ENCODE data around the gene CD160. TPM values are rescaled to one million over a fixed set of nuclear protein-coding genes. Genes with fewer than 3 reads are reported as not detected.
"Not testable (repeated sequence)": the region's sequence is repeated elsewhere in the genome, so short reads cannot be mapped to it uniquely, and the experiment has no call there.

Gene CD160
- not detected for total RNA-seq (2013)
- polyA plus RNA-seq (1 to 10 TPM in 1 of 3 donors, under 1 TPM in 2; 0.01 to 1.4 (median 0.16) TPM), polyA minus RNA-seq (0.72 TPM in 1 of 2 replicates, not detected in the other), total RNA-seq (0 to 1.6 (median 0) reads per million in 11 experiments)

- H3K4me3 Mint-ChIP-seq, result peak within 1 kb of the TSS in 1 of 2 donors; percentile 9
- TF ChIP-seq, protein P1, sequence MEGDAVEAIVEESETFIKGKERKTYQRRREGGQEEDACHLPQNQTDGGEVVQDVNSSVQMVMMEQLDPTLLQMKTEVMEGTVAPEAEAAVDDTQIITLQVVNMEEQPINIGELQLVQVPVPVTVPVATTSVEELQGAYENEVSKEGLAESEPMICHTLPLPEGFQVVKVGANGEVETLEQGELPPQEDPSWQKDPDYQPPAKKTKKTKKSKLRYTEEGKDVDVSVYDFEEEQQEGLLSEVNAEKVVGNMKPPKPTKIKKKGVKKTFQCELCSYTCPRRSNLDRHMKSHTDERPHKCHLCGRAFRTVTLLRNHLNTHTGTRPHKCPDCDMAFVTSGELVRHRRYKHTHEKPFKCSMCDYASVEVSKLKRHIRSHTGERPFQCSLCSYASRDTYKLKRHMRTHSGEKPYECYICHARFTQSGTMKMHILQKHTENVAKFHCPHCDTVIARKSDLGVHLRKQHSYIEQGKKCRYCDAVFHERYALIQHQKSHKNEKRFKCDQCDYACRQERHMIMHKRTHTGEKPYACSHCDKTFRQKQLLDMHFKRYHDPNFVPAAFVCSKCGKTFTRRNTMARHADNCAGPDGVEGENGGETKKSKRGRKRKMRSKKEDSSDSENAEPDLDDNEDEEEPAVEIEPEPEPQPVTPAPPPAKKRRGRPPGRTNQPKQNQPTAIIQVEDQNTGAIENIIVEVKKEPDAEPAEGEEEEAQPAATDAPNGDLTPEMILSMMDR (IDR thresholded peaks at IDR 0.05), result no peak
- H4K20me1 ChIP-seq (ENCODE audit: insufficient read depth, low read length), result no peaks in the 10 kb centered on the region
- H3K9me3 Mint-ChIP-seq, result peaks cover 0 to 3% (median 0%) of the 10 kb centered on the region in 7 donors
- no peak within 1 kb of the TSS for H2AFZ ChIP-seq (ENCODE audit: insufficient read depth, low read depth, low read length, poor library complexity, severe bottlenecking)
- peaks cover 2 to 15% of the 10 kb centered on the region in 2 donors for H3K27me3 ChIP-seq (ENCODE audit: control insufficient read depth in 2 of 2, insufficient read depth in 2 of 2, low read length in 2 of 2)
- H3K4me2 ChIP-seq (replicated peaks; ENCODE audit: extremely low read depth, low read length, poor library complexity, severe bottlenecking), result no peak within 1 kb of the TSS
- H3K4me1 Mint-ChIP-seq, result peaks cover 10% of the 10 kb centered on the region
- no peaks in the 10 kb centered on the region for H3K36me3 ChIP-seq (replicated peaks in 1 of 2; ENCODE audit: control insufficient read depth in 1 of 2, insufficient read depth in 2 of 2, low read length in 2 of 2)
- peaks cover 8 to 9% of the 10 kb centered on the region in 2 donors for H3K4me1 ChIP-seq (ENCODE audit: control insufficient read depth in 1 of 2, insufficient read depth in 2 of 2, low read length in 2 of 2)
- no peak within 1 kb of the TSS for H3K27ac Mint-ChIP-seq
- H3K36me3 Mint-ChIP-seq, result no peaks in the 10 kb centered on the region
- H3K9me3 ChIP-seq (replicated peaks in 1 of 2; ENCODE audit: control insufficient read depth in 1 of 2, insufficient read depth in 1 of 2, low read length in 2 of 2), result no peaks in the 10 kb centered on the region
- DNase-seq, result no peak
- peak within 1 kb of the TSS; percentile 23 for H3K9ac ChIP-seq (ENCODE audit: insufficient read depth, low read length, poor library complexity, severe bottlenecking)
- H3K4me3 ChIP-seq (replicated peaks in 1 of 3; ENCODE audit: low read depth in 2 of 3, low read length in 3 of 3), result no peak within 1 kb of the TSS
- H3K27me3 Mint-ChIP-seq (ENCODE audit: low read depth in 3 of 3), result peaks cover 15 to 21% (median 20%) of the 10 kb centered on the region in 3 donors
- H3K79me2 ChIP-seq (ENCODE audit: insufficient read depth, low read length), result no peaks in the 10 kb centered on the region
- WGBS (ENCODE audit: insufficient coverage), result 88% methylated on average over 8 of the region's 12 CpGs
- no peak within 1 kb of the TSS for H3K27ac ChIP-seq (ENCODE audit: low read depth in 1 of 2, low read length in 2 of 2)
- intact Hi-C loops (cut with micrococcal nuclease), result no loop called here
These were observed at the start of gene CD160 for GRCh38 chr1:145719230-145720079. TSS of gene CD160 (plus strand) at chr1:145719499. CDS start at chr1:145728328, 8,829 bp downstream.

GRCh38 chr1:145670995-145671745 is 48.1 kb upstream of the CD160 start:
- H3K27ac ChIP-seq (ENCODE audit: low read depth in 1 of 2, low read length in 2 of 2); H3K9ac ChIP-seq (ENCODE audit: insufficient read depth, low read length, poor library complexity, severe bottlenecking); intact Hi-C loops (cut with micrococcal nuclease); H3K4me2 ChIP-seq (replicated peaks; ENCODE audit: extremely low read depth, low read length, poor library complexity, severe bottlenecking); H2AFZ ChIP-seq (ENCODE audit: insufficient read depth, low read depth, low read length, poor library complexity, severe bottlenecking); H4K20me1 ChIP-seq (ENCODE audit: insufficient read depth, low read length); H3K27ac Mint-ChIP-seq; H3K9me3 Mint-ChIP-seq; H3K9me3 ChIP-seq (replicated peaks in 1 of 2; ENCODE audit: control insufficient read depth in 1 of 2, insufficient read depth in 1 of 2, low read length in 2 of 2); H3K4me3 ChIP-seq (replicated peaks in 1 of 3; ENCODE audit: low read depth in 2 of 3, low read length in 3 of 3); H3K27me3 Mint-ChIP-seq (ENCODE audit: low read depth in 3 of 3); H3K79me2 ChIP-seq (ENCODE audit: insufficient read depth, low read length); H3K4me1 Mint-ChIP-seq; H3K4me1 ChIP-seq (ENCODE audit: control insufficient read depth in 1 of 2, insufficient read depth in 2 of 2, low read length in 2 of 2); DNase-seq; H3K4me3 Mint-ChIP-seq; H3K27me3 ChIP-seq (ENCODE audit: control insufficient read depth in 2 of 2, insufficient read depth in 2 of 2, low read length in 2 of 2); H3K36me3 ChIP-seq (replicated peaks in 1 of 2; ENCODE audit: control insufficient read depth in 1 of 2, insufficient read depth in 2 of 2, low read length in 2 of 2): not testable (repeated sequence)
- peaks cover 8 to 14% of the 10 kb centered on the region in 2 donors for H3K36me3 Mint-ChIP-seq
- no CpG with 5 or more reads among the region's 3 CpGs for WGBS (ENCODE audit: insufficient coverage)

DNA sequence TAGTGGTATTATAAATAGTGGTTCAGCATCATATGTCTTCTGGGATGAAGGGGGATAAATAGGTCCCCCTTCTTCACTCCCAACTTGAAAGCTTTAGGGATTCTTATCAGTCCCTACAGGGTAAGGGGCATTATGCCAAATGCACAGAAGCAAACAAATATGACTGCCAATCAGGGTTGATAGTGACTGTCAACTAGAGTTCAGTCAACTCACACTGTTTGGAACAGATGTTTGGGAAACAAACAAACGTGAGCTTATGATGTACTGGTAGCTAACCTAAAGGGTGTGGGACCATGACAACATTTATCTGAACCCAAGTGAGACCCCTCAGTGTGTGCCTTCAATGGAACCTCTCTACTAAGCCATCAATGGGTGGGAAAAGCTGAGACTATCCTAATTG is 46.1 kb upstream of the CD160 start:
- H3K4me2 ChIP-seq (replicated peaks; ENCODE audit: extremely low read depth, low read length, poor library complexity, severe bottlenecking); H2AFZ ChIP-seq (ENCODE audit: insufficient read depth, low read depth, low read length, poor library complexity, severe bottlenecking); H3K4me3 Mint-ChIP-seq; H3K27ac ChIP-seq (ENCODE audit: low read depth in 1 of 2, low read length in 2 of 2); H3K4me1 ChIP-seq (ENCODE audit: control insufficient read depth in 1 of 2, insufficient read depth in 2 of 2, low read length in 2 of 2); H4K20me1 ChIP-seq (ENCODE audit: insufficient read depth, low read length); H3K4me3 ChIP-seq (replicated peaks in 1 of 3; ENCODE audit: low read depth in 2 of 3, low read length in 3 of 3); H3K9me3 ChIP-seq (replicated peaks in 1 of 2; ENCODE audit: control insufficient read depth in 1 of 2, insufficient read depth in 1 of 2, low read length in 2 of 2); H3K36me3 Mint-ChIP-seq; H3K27me3 ChIP-seq (ENCODE audit: control insufficient read depth in 2 of 2, insufficient read depth in 2 of 2, low read length in 2 of 2); H3K79me2 ChIP-seq (ENCODE audit: insufficient read depth, low read length); H3K4me1 Mint-ChIP-seq; intact Hi-C loops (cut with micrococcal nuclease); H3K9ac ChIP-seq (ENCODE audit: insufficient read depth, low read length, poor library complexity, severe bottlenecking); H3K36me3 ChIP-seq (replicated peaks in 1 of 2; ENCODE audit: control insufficient read depth in 1 of 2, insufficient read depth in 2 of 2, low read length in 2 of 2); H3K27ac Mint-ChIP-seq; DNase-seq; H3K9me3 Mint-ChIP-seq; H3K27me3 Mint-ChIP-seq (ENCODE audit: low read depth in 3 of 3): not testable (repeated sequence)
- WGBS (ENCODE audit: insufficient coverage), result no CpG with 5 or more reads among the region's 1 CpG
